Fibroblast of pulmonary artery (primary cell): ENCODE measurements around the gene TXNRD3.

Source experiments
- DNase-seq: peaks from one replicate; pipeline ENCODE4 v3.0.0-alpha.2; 2010; ENCODE audit warnings: low read depth
- H3K4me3 ChIP-seq: replicated peaks from 2 replicates; pipeline ENCODE4 v1.5.1; 2011; ENCODE audit warnings: low read depth, mild to moderate bottlenecking, control low read depth, low read length, moderate library complexity
- TF ChIP-seq, protein P1 (sequence below): IDR thresholded peaks from 2 replicates; pipeline ENCODE4 v1.5.1; 2011; ENCODE audit warnings: mild to moderate bottlenecking, control low read depth, low read length, inconsistent platforms; ENCODE audit errors: missing control alignments

Gene TXNRD3

GRCh38 chr3:126691765-126692164, 36.8 kb upstream of the TXNRD3 start:
- TF ChIP-seq, protein P1, sequence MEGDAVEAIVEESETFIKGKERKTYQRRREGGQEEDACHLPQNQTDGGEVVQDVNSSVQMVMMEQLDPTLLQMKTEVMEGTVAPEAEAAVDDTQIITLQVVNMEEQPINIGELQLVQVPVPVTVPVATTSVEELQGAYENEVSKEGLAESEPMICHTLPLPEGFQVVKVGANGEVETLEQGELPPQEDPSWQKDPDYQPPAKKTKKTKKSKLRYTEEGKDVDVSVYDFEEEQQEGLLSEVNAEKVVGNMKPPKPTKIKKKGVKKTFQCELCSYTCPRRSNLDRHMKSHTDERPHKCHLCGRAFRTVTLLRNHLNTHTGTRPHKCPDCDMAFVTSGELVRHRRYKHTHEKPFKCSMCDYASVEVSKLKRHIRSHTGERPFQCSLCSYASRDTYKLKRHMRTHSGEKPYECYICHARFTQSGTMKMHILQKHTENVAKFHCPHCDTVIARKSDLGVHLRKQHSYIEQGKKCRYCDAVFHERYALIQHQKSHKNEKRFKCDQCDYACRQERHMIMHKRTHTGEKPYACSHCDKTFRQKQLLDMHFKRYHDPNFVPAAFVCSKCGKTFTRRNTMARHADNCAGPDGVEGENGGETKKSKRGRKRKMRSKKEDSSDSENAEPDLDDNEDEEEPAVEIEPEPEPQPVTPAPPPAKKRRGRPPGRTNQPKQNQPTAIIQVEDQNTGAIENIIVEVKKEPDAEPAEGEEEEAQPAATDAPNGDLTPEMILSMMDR, result no peak
- DNase-seq, result no peak
- H3K4me3 ChIP-seq, result no peak overlapping the region

- no peak for DNase-seq
- no peak overlapping the region for H3K4me3 ChIP-seq
- TF ChIP-seq, protein P1, result no peak
Measured at GRCh38 chr3:126685493-126685892, 30.6 kb upstream of the TXNRD3 start.

DNA sequence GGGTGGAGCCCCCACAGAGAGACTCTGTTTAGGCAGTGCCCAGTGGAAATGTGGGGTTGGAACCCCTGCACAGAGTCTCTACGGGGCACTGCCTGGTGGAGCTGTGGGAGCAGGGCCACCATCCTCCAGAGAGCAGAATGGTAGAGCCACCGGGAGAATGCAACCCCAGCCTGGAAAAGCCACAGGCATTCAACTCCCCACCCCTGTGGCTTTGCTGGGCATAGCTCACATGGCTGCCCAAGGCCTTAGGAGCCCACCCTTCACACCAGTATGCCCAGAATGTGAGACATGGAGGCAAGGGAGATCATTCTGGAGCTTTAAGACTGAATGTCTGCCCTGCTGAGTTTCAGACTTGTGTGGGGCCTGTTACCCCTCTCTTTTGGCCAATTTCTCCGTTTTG, 30.1 kb upstream of the TXNRD3 start:
- TF ChIP-seq, protein P1, result no peak
- no peak overlapping the region for H3K4me3 ChIP-seq
- DNase-seq, result no peak

DNA sequence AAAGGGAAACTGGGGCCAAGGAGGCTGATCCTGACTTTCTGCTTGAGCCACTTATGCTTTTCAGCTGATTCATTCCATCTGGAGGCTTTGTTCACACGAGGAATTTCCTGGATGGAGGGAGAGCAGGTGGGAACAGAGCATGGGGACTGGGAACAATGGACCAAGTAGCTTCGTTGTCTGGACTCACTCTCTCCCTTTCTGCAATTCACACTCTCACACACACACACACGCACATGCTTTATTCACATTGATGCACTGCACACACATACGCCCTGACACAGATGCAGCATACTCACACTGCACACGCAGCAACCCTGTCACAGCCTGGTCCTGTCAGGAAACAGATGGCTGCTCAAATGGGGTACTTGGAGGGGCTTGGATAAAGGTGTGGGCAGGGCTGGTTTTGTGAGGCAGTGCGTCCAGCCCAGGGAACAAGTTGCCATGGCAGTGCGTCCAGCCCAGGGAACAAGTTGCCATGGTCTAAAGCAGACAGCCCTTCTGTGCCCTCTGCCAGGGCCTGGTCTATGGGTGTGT, 29.4 kb upstream of the TXNRD3 start:
- peak; percentile 44 for DNase-seq
- TF ChIP-seq, protein P1, result no peak
- no peak overlapping the region for H3K4me3 ChIP-seq

GRCh38 chr3:126683069-126683468, 28.1 kb upstream of the TXNRD3 start:
- DNase-seq, result no peak
- TF ChIP-seq, protein P1, result no peak
- no peak overlapping the region for H3K4me3 ChIP-seq

GRCh38 chr3:126682009-126682408, 27.1 kb upstream of the TXNRD3 start:
- DNase-seq, result no peak
- TF ChIP-seq, protein P1, result no peak
- no peak overlapping the region for H3K4me3 ChIP-seq

GRCh38 chr3:126680667-126681055, 25.7 kb upstream of the TXNRD3 start:
- no peak for DNase-seq
- H3K4me3 ChIP-seq, result no peak overlapping the region
- TF ChIP-seq, protein P1, result no peak
